GM23338 (cell line): ENCODE measurements around the gene KSR2. TPM values are rescaled to one million over a fixed set of nuclear protein-coding genes. Genes with fewer than 3 reads are reported as not detected.

Experiments used
- ATAC-seq: fragments of 200-7000 bp; cut with Tn5 transposase; 3 replicates; pipeline ENCODE4 v1.9.1; 2020
- DNase-seq: peaks from one replicate; pipeline ENCODE4 v3.0.0-alpha.2; 2015; ENCODE audit warnings: low spot score
- H2AFZ ChIP-seq: fragments of 200-600 bp; sonication (generic); 2 replicates; pipeline ENCODE4 v1.8.0; 2016; ENCODE audit warnings: antibody characterized with exemption, mild to moderate bottlenecking, moderate library complexity
- H3F3A ChIP-seq: fragments of 200-600 bp; sonication (generic); replicated peaks from 2 replicates; pipeline ENCODE4 v1.8.0; 2017; ENCODE audit warnings: antibody characterized with exemption, mixed run types, low read depth
- H3K27ac ChIP-seq: fragments of 200-600 bp; sonication (generic); 2 replicates; pipeline ENCODE4 v1.6.1; 2016; ENCODE audit warnings: low read depth
- H3K27me3 ChIP-seq: fragments of 200-600 bp; sonication (generic); 2 replicates; pipeline ENCODE4 v1.8.0; 2016; ENCODE audit warnings: mild to moderate bottlenecking, mixed run types, moderate library complexity; ENCODE audit not compliant: insufficient read depth
- H3K36me3 ChIP-seq: fragments of 200-600 bp; sonication (generic); 2 replicates; pipeline ENCODE4 v1.8.0; 2016; ENCODE audit warnings: mild to moderate bottlenecking; ENCODE audit not compliant: insufficient read depth
- H3K4me1 ChIP-seq: fragments of 200-600 bp; sonication (generic); 2 replicates; pipeline ENCODE4 v1.8.0; 2016; ENCODE audit warnings: mild to moderate bottlenecking, moderate library complexity; ENCODE audit not compliant: insufficient read depth
- H3K4me2 ChIP-seq: fragments of 200-600 bp; sonication (generic); 2 replicates; pipeline ENCODE4 v1.7.1; 2017; ENCODE audit warnings: mixed run types
- H3K4me3 ChIP-seq: fragments of 200-600 bp; sonication (generic); 2 replicates; pipeline ENCODE4 v1.6.1; 2016; ENCODE audit warnings: mixed run types
- H3K79me2 ChIP-seq: fragments of 200-600 bp; sonication (generic); replicated peaks from 2 replicates; pipeline ENCODE4 v1.8.0; 2017; ENCODE audit warnings: mild to moderate bottlenecking; ENCODE audit not compliant: insufficient read depth
- H3K9me2 ChIP-seq: fragments of 200-600 bp; sonication (generic); 2 replicates; pipeline ENCODE4 v1.8.0; 2017; ENCODE audit not compliant: insufficient read depth
- H4K20me1 ChIP-seq: fragments of 200-600 bp; sonication (generic); replicated peaks from 2 replicates; pipeline ENCODE4 v1.8.0; 2017; ENCODE audit warnings: mild to moderate bottlenecking; ENCODE audit not compliant: insufficient read depth
- H3K27ac Mint-ChIP-seq: 2 replicates; pipeline ENCODE4 v1.8.0; 2020; ENCODE audit warnings: inconsistent platforms, mild to moderate bottlenecking, moderate library complexity, mixed read lengths
- H3K27me3 Mint-ChIP-seq: 3 replicates; pipeline ENCODE4 v1.8.0; 2022; ENCODE audit warnings: low read depth, mild to moderate bottlenecking, moderate library complexity, mixed read lengths, inconsistent platforms; ENCODE audit not compliant: insufficient read depth, poor library complexity
- H3K36me3 Mint-ChIP-seq: 3 replicates; pipeline ENCODE4 v1.8.0; 2021; ENCODE audit warnings: low read depth, mild to moderate bottlenecking, inconsistent platforms, moderate library complexity, mixed read lengths
- H3K4me1 Mint-ChIP-seq: 3 replicates; pipeline ENCODE4 v1.8.0; 2020; ENCODE audit warnings: mild to moderate bottlenecking, inconsistent platforms, mixed read lengths
- H3K4me3 Mint-ChIP-seq: 3 replicates; pipeline ENCODE4 v1.8.0; 2021; ENCODE audit warnings: moderate library complexity, mild to moderate bottlenecking, inconsistent platforms, mixed read lengths
- H3K9me3 Mint-ChIP-seq: 3 replicates; pipeline ENCODE4 v1.8.0; 2020; ENCODE audit warnings: moderate library complexity, mild to moderate bottlenecking, inconsistent platforms, mixed read lengths
- CREB1 ChIP-seq: fragments of 250-450 bp; sonication (Bioruptor Pico); IDR thresholded peaks from 2 replicates; pipeline ENCODE4 v1.5.0; 2020; ENCODE audit warnings: low read depth, mild to moderate bottlenecking, moderate library complexity
- EZH2 ChIP-seq: fragments of 200-600 bp; sonication (generic); IDR thresholded peaks from one replicate; pipeline ENCODE4 v1.8.0; 2017; ENCODE audit warnings: antibody characterized with exemption, mild to moderate bottlenecking, low read depth; ENCODE audit not compliant: unreplicated experiment
- EZH2phosphoT487 ChIP-seq: fragments of 200-600 bp; sonication (generic); IDR thresholded peaks from one replicate; pipeline ENCODE4 v1.8.1; 2018; ENCODE audit warnings: antibody characterized with exemption; ENCODE audit not compliant: unreplicated experiment
- NANOG ChIP-seq: IDR thresholded peaks from 2 replicates; pipeline ENCODE4 v1.6.1; 2016; ENCODE audit warnings: antibody characterized with exemption, borderline replicate concordance
- POLR2AphosphoS5 ChIP-seq: IDR thresholded peaks from 2 replicates; pipeline ENCODE4 v1.6.1; 2016; ENCODE audit warnings: antibody characterized with exemption, low read depth
- REST ChIP-seq: IDR thresholded peaks from one replicate; pipeline ENCODE4 v1.6.1; 2018; ENCODE audit warnings: antibody characterized with exemption; ENCODE audit not compliant: unreplicated experiment
- ZNF114 ChIP-seq: fragments of 250-450 bp; sonication (Bioruptor Pico); IDR thresholded peaks from 2 replicates; pipeline ENCODE4 v1.5.0; 2020; ENCODE audit warnings: mild to moderate bottlenecking, moderate library complexity
- ZNF331 ChIP-seq: fragments of 250-450 bp; sonication (Bioruptor Pico); IDR thresholded peaks from 2 replicates; pipeline ENCODE4 v1.5.0; 2020; ENCODE audit warnings: low read depth, mild to moderate bottlenecking, moderate library complexity
- ZNF462 ChIP-seq: fragments of 250-450 bp; sonication (Bioruptor Pico); IDR thresholded peaks from 2 replicates; pipeline ENCODE4 v1.5.0; 2020; ENCODE audit warnings: mild to moderate bottlenecking, moderate library complexity
- polyA plus RNA-seq: library from polyadenylated mRNA; unstranded; fragments of >200 nt; fragmentation: Nextera tagmentation; extraction: Ambion mirVana; gene quantifications from 2 replicates; pipeline ENCODE4 v1.2.1, GENCODE V29; 2016
- total RNA-seq: library from RNA; depleted of rRNA; stranded (reverse); fragments of >200 nt; shearing (Covaris generic); gene quantifications from 2 replicates; pipeline ENCODE4 v1.2.3, GENCODE V29; 2014

KSR2 gene
- total and polyA plus RNA-seq, 2 experiments from 2014 or later = 1.1 to 2.7 TPM

GRCh38 chr12:117606945-117607344 lies 361.8 kb downstream of the KSR2 start:
- no peak overlapping the region for H2AFZ ChIP-seq
- H3K4me1 ChIP-seq = no peaks in the 10 kb centered on the region
- no peaks in the 10 kb centered on the region for H3K27me3 ChIP-seq
- DNase-seq (no peak), ATAC-seq (no peak)
- H3K27ac Mint-ChIP-seq = no peak overlapping the region; the same call in 1 of the 2 replicates
- H3K4me2 ChIP-seq = no peak overlapping the region
- no peaks in the 10 kb centered on the region for H3K36me3 ChIP-seq
- TF ChIP-seq CREB1 (CRISPR knock-in tag) = no peak
- no peak for TF ChIP-seq NANOG
- no peak for TF ChIP-seq REST
- no peak for TF ChIP-seq ZNF114 (CRISPR knock-in tag)
- H3K27ac ChIP-seq = no peak overlapping the region
- H3K9me2 ChIP-seq = no peaks in the 10 kb centered on the region
- peaks cover 18% of the 10 kb centered on the region for H3K4me1 Mint-ChIP-seq
- H3K27me3 Mint-ChIP-seq = peaks cover 2% of the 10 kb centered on the region
- H3K4me3 ChIP-seq = no peak overlapping the region
- no peaks in the 10 kb centered on the region for H3K36me3 Mint-ChIP-seq
- H3K9me3 Mint-ChIP-seq = no peaks in the 10 kb centered on the region
- no peaks in the 10 kb centered on the region for H3K79me2 ChIP-seq
- H3K4me3 Mint-ChIP-seq = no peak overlapping the region
- H4K20me1 ChIP-seq = no peaks in the 10 kb centered on the region
- no peaks in the 10 kb centered on the region for H3F3A ChIP-seq

GRCh38 chr12:117606024-117606423 lies 362.8 kb downstream of the KSR2 start:
- no peaks in the 10 kb centered on the region for H3K9me3 Mint-ChIP-seq
- no peak overlapping the region for H3K4me2 ChIP-seq
- peaks cover 18% of the 10 kb centered on the region for H3K4me1 Mint-ChIP-seq
- DNase-seq (no peak), ATAC-seq (no peak)
- no peaks in the 10 kb centered on the region for H3F3A ChIP-seq
- H3K4me1 ChIP-seq = no peaks in the 10 kb centered on the region
- no peaks in the 10 kb centered on the region for H3K36me3 Mint-ChIP-seq
- no peaks in the 10 kb centered on the region for H3K27me3 ChIP-seq
- no peak for TF ChIP-seq POLR2AphosphoS5
- TF ChIP-seq EZH2 = no peak
- no peak for TF ChIP-seq REST
- TF ChIP-seq EZH2phosphoT487 = no peak
- TF ChIP-seq ZNF331 (CRISPR knock-in tag) = no peak
- TF ChIP-seq ZNF462 (CRISPR knock-in tag) = no peak
- TF ChIP-seq CREB1 (CRISPR knock-in tag) = no peak
- no peak for TF ChIP-seq ZNF114 (CRISPR knock-in tag)
- H3K27ac ChIP-seq = no peak overlapping the region
- no peak overlapping the region for H3K4me3 Mint-ChIP-seq
- peaks cover 2% of the 10 kb centered on the region for H3K27me3 Mint-ChIP-seq
- no peak overlapping the region for H2AFZ ChIP-seq
- H3K36me3 ChIP-seq = no peaks in the 10 kb centered on the region
- no peaks in the 10 kb centered on the region for H3K9me2 ChIP-seq
- H3K79me2 ChIP-seq = no peaks in the 10 kb centered on the region
- no peak overlapping the region for H3K27ac Mint-ChIP-seq
- H3K4me3 ChIP-seq = no peak overlapping the region
- no peaks in the 10 kb centered on the region for H4K20me1 ChIP-seq
